Neural progenitor cell (in vitro differentiated cells): ENCODE measurements around the gene MAPK9. TPM values are rescaled to one million over a fixed set of nuclear protein-coding genes. Genes with fewer than 3 reads are reported as not detected.

Source experiments
- DNase-seq: peaks from one replicate; pipeline ENCODE4 v3.0.0-alpha.2; 2016; ENCODE audit warnings: low spot score
- H2AFZ ChIP-seq: fragments of 200-600 bp; sonication (generic); replicated peaks from 2 replicates; pipeline ENCODE4 v1.6.1; 2016; ENCODE audit warnings: antibody characterized with exemption
- H3F3A ChIP-seq: fragments of 200-600 bp; sonication (generic); 2 replicates; pipeline ENCODE4 v1.6.1; 2016; ENCODE audit warnings: antibody characterized with exemption, low read depth
- H3K27ac ChIP-seq: fragments of 200-600 bp; sonication (generic); 2 replicates; pipeline ENCODE4 v1.5.1; 2016; ENCODE audit warnings: mild to moderate bottlenecking
- H3K27me3 ChIP-seq: fragments of 200-600 bp; sonication (generic); 2 replicates; pipeline ENCODE4 v1.6.1; 2016; ENCODE audit warnings: mild to moderate bottlenecking, moderate library complexity
- H3K36me3 ChIP-seq: fragments of 200-600 bp; sonication (generic); 2 replicates; pipeline ENCODE4 v1.5.1; 2016
- H3K4me1 ChIP-seq: fragments of 200-600 bp; sonication (generic); 2 replicates; pipeline ENCODE4 v1.6.1; 2016; ENCODE audit warnings: mixed run types
- H3K4me2 ChIP-seq: fragments of 200-600 bp; sonication (generic); 2 replicates; pipeline ENCODE4 v1.6.1; 2016
- H3K4me3 ChIP-seq: fragments of 200-600 bp; sonication (generic); 2 replicates; pipeline ENCODE4 v1.5.1; 2016
- H3K79me2 ChIP-seq: fragments of 200-600 bp; sonication (generic); 2 replicates; pipeline ENCODE4 v1.6.1; 2016; ENCODE audit warnings: low read depth
- H3K9ac ChIP-seq: fragments of 200-600 bp; sonication (generic); 2 replicates; pipeline ENCODE4 v1.6.1; 2016
- H3K9me3 ChIP-seq: fragments of 200-600 bp; sonication (generic); 2 replicates; pipeline ENCODE4 v1.5.1; 2016; ENCODE audit warnings: low read depth
- H4K20me1 ChIP-seq: fragments of 200-600 bp; sonication (generic); 2 replicates; pipeline ENCODE4 v1.6.1; 2016; ENCODE audit warnings: low read depth
- H3K27ac Mint-ChIP-seq: 3 replicates; pipeline ENCODE4 v1.8.0; 2021; ENCODE audit warnings: mixed read lengths
- H3K27me3 Mint-ChIP-seq: 2 replicates; pipeline ENCODE4 v1.8.0; 2022; ENCODE audit warnings: low read depth, mild to moderate bottlenecking, inconsistent platforms, moderate library complexity, mixed read lengths; ENCODE audit not compliant: insufficient read depth
- H3K36me3 Mint-ChIP-seq: 3 replicates; pipeline ENCODE4 v1.8.0; 2021; ENCODE audit warnings: mixed read lengths
- H3K4me1 Mint-ChIP-seq: 3 replicates; pipeline ENCODE4 v1.8.0; 2021; ENCODE audit warnings: mixed read lengths
- H3K4me3 Mint-ChIP-seq: 3 replicates; pipeline ENCODE4 v1.8.0; 2021; ENCODE audit warnings: mild to moderate bottlenecking, moderate library complexity, mixed read lengths
- H3K9me3 Mint-ChIP-seq: 3 replicates; pipeline ENCODE4 v1.8.0; 2020; ENCODE audit warnings: mixed read lengths
- CTCF ChIP-seq: fragments of 200-600 bp; sonication (generic); IDR thresholded peaks from 2 replicates; pipeline ENCODE4 v1.5.1; 2017; ENCODE audit warnings: antibody characterized with exemption, mild to moderate bottlenecking
- EZH2 ChIP-seq: fragments of 200-600 bp; sonication (generic); IDR thresholded peaks from 2 replicates; pipeline ENCODE4 v1.6.1; 2017; ENCODE audit warnings: antibody characterized with exemption, mild to moderate bottlenecking, moderate library complexity
- EZH2phosphoT487 ChIP-seq: fragments of 200-600 bp; sonication (generic); IDR thresholded peaks from 2 replicates; pipeline ENCODE4 v1.6.1; 2017; ENCODE audit warnings: antibody characterized with exemption
- total RNA-seq: library from RNA; depleted of rRNA; stranded (reverse); fragments of >200 nt; gene quantifications from 2 replicates; pipeline ENCODE4 v1.2.3, GENCODE V29; 2015; ENCODE audit warnings: low replicate concordance

MAPK9 gene
- total RNA-seq, 1 donor from 2014 or later, result 40.6 TPM

DNA sequence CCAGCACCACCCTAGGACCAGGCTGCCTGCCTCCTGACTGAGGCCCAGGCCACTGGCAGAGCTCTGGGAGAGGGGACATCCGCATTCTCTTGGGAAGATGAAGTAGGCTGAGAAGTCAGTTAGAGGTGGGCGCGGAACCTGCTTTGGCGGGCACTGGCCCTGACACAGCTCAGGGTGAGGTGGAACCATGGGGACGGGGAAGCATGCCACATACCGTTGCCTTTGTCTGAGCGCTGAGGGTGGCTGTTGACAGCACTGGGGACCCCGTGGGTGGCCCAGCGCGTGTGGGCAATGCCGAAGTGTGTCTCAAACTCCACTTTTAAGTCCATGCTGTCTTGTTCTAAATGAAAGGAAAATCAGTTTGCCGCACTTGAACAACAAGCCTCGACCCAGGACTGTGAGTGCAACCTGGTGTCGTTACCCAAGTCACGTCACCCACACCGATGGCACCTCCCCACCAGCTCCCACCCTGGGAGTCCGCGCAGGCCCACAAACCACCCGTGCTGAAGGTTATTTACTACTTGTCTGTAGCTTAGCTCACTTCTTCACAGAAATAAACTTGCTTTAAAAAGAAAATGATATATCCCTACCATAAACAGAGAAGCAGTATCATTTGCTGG is 43.8 kb upstream of the MAPK9 start:
- Histone ChIP-seq H3K27me3 (no peaks in the 10 kb centered on the region), H3K9ac (no peak overlapping the region), H3K4me1 (peaks cover 17% of the 10 kb centered on the region), H3K4me3 (no peak overlapping the region), H3F3A (peaks cover 22% of the 10 kb centered on the region), H3K4me2 (no peak overlapping the region), H3K79me2 (peaks cover 2% of the 10 kb centered on the region), H3K27ac (no peak overlapping the region), H3K9me3 (no peaks in the 10 kb centered on the region), H2AFZ (no peak overlapping the region), H4K20me1 (no peaks in the 10 kb centered on the region), H3K36me3 (no peaks in the 10 kb centered on the region)
- Mint-ChIP-seq H3K27me3 (peaks cover 7% of the 10 kb centered on the region), H3K36me3 (peaks cover 32% of the 10 kb centered on the region), H3K4me3 (no peak overlapping the region), H3K4me1 (peaks cover 24% of the 10 kb centered on the region), H3K27ac (no peak overlapping the region), H3K9me3 (peaks cover 3% of the 10 kb centered on the region)
- no peak for DNase-seq
- TF ChIP-seq EZH2 (no peak), EZH2phosphoT487 (no peak), CTCF (no peak)

- TF ChIP-seq EZH2phosphoT487, result no peak
- TF ChIP-seq EZH2, result no peak
Measured at GRCh38 chr5:180334751-180335613, 43.1 kb upstream of the MAPK9 start.

DNA sequence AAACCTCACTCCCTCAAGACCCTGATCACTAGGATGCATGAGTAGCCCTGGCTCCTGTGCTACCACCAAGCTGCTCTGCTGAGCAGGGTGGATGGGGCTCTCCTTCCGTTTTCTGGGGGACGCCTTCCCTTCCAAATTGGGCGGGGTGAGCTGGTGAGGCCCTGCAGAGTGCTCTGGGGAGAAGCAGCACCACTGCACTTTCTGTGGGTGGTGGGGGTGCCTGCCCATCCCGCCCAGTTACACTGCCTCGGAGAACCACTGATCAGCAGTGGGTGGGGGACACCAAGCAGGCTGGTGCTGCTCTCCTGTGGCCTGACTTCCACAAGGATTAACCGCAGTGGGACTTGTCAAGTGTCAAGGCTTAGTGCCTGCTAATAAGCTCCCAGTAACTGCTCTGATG is 42.3 kb upstream of the MAPK9 start:
- H3K36me3 Mint-ChIP-seq, result peaks cover 39% of the 10 kb centered on the region

More at GRCh38 chr5:180334751-180335613, 43.1 kb upstream of the MAPK9 start:
- Mint-ChIP-seq H3K9me3 (peaks cover 3% of the 10 kb centered on the region), H3K27me3 (peaks cover 7% of the 10 kb centered on the region), H3K36me3 (peaks cover 36% of the 10 kb centered on the region), H3K27ac (no peak overlapping the region), H3K4me1 (peaks cover 24% of the 10 kb centered on the region), H3K4me3 (no peak overlapping the region)
- DNase-seq, result no peak
- Histone ChIP-seq H4K20me1 (no peaks in the 10 kb centered on the region), H3K27ac (no peak overlapping the region), H3K9me3 (no peaks in the 10 kb centered on the region), H3K9ac (no peak overlapping the region), H3K79me2 (no peaks in the 10 kb centered on the region), H3K4me2 (no peak overlapping the region), H3K4me1 (peaks cover 17% of the 10 kb centered on the region), H2AFZ (no peak overlapping the region), H3K36me3 (no peaks in the 10 kb centered on the region), H3K27me3 (no peaks in the 10 kb centered on the region), H3F3A (peaks cover 22% of the 10 kb centered on the region), H3K4me3 (no peak overlapping the region)

More for the DNA sequence above, 42.3 kb upstream of the MAPK9 start:
- no peak overlapping the region for H3K4me2 ChIP-seq
- Mint-ChIP-seq H3K9me3 (peaks cover 3% of the 10 kb centered on the region), H3K27ac (no peak overlapping the region), H3K4me1 (peaks cover 21% of the 10 kb centered on the region), H3K27me3 (peaks cover 7% of the 10 kb centered on the region), H3K4me3 (no peak overlapping the region)
- no peak for DNase-seq
- TF ChIP-seq EZH2 (no peak), EZH2phosphoT487 (no peak), CTCF (no peak)
- no peaks in the 10 kb centered on the region for H3K36me3 ChIP-seq
- no peaks in the 10 kb centered on the region for H4K20me1 ChIP-seq
- H3K4me3 ChIP-seq, result no peak overlapping the region
- no peaks in the 10 kb centered on the region for H3K79me2 ChIP-seq
- H3K27me3 ChIP-seq, result no peaks in the 10 kb centered on the region
- H3K9me3 ChIP-seq, result no peaks in the 10 kb centered on the region
- H3K9ac ChIP-seq, result no peak overlapping the region
- peaks cover 22% of the 10 kb centered on the region for H3F3A ChIP-seq
- H3K27ac ChIP-seq, result no peak overlapping the region
- H3K4me1 ChIP-seq, result peaks cover 17% of the 10 kb centered on the region
- no peak overlapping the region for H2AFZ ChIP-seq
